Endometrium (tissue), 2 donors: ENCODE results near the gene ROR1.
A peak's percentile ranks its signal among the peaks of the same experiment; 100 is the strongest.
"Not testable (repeated sequence)": the region's sequence is repeated elsewhere in the genome, so short reads cannot be mapped to it uniquely, and the experiment has no call there.

Experiments used
- FAIRE-seq: peaks from 2 replicates; lab custom pipeline; 2012; peaks lifted over from hg19 to GRCh38; lab: Jason Lieb, UNC
- donor health status: control.
- donor health status: control.

The ROR1 gene

GRCh38 chr1:64187646-64188045, 413.8 kb downstream of the ROR1 start:
- FAIRE-seq = no peak

- no peak for FAIRE-seq
Observed at GRCh38 chr1:64192290-64192689, 418.5 kb downstream of the ROR1 start.

GRCh38 chr1:64194168-64195080, 420.6 kb downstream of the ROR1 start:
- FAIRE-seq = peak; percentile 66

GRCh38 chr1:64195081-64195395, 421.2 kb downstream of the ROR1 start:
- no peak for FAIRE-seq

- FAIRE-seq = no peak
Observed at GRCh38 chr1:64196074-64196870, 422.5 kb downstream of the ROR1 start.

- no peak for FAIRE-seq
Observed at GRCh38 chr1:64197076-64197475, 423.3 kb downstream of the ROR1 start.

GRCh38 chr1:64199154-64199553, 425.3 kb downstream of the ROR1 start:
- FAIRE-seq = no peak

- no peak for FAIRE-seq
Observed at GRCh38 chr1:64200064-64200463, 426.2 kb downstream of the ROR1 start.

GRCh38 chr1:64203420-64203819, 429.6 kb downstream of the ROR1 start, which contains the start of gene UBE2U:
Gene UBE2U (plus strand): TSS chr1:64203623. CDS start chr1:64204051, 428 bp downstream.
- FAIRE-seq = no peak

- no peak for FAIRE-seq
Observed at GRCh38 chr1:64209221-64209620, 435.4 kb downstream of the ROR1 start.

GRCh38 chr1:64212031-64212430, 438.2 kb downstream of the ROR1 start:
- no peak for FAIRE-seq

GRCh38 chr1:64215576-64215975, 441.8 kb downstream of the ROR1 start:
- no peak for FAIRE-seq

GRCh38 chr1:64220241-64220640, 446.4 kb downstream of the ROR1 start:
- FAIRE-seq = no peak

- no peak for FAIRE-seq
Observed at GRCh38 chr1:64223329-64224151, 449.7 kb downstream of the ROR1 start.

- FAIRE-seq = not testable (repeated sequence)
Observed at GRCh38 chr1:64224236-64224635, 450.4 kb downstream of the ROR1 start.

- FAIRE-seq = no peak
Observed at GRCh38 chr1:64228167-64228957, 454.5 kb downstream of the ROR1 start.

GRCh38 chr1:64229307-64229706, 455.5 kb downstream of the ROR1 start:
- FAIRE-seq = no peak
